Calu3 (cell line): Measurements from ENCODE around the gene TPK1. TPM values are rescaled to one million over a fixed set of nuclear protein-coding genes. Genes with fewer than 3 reads are reported as not detected.

Source experiments
- BruUV-seq: library from RNA; stranded (reverse); fragments of 400-500 nt; replicated peaks from 2 replicates; lab custom pipeline; 2021; lab: Mats Ljungman, UMichigan
- CTCF ChIA-PET: fragments of 300-600 bp; sonication (Branson Sonifier 250); formaldehyde crosslinking; loops from one replicate; lab custom pipeline; 2022; ENCODE audit warnings: antibody characterized with exemption; lab: Charles Lee
- DNase-seq: peaks from one replicate; pipeline ENCODE4 v3.0.0; 2022
- H3K27ac Mint-ChIP-seq: one replicate; pipeline ENCODE4 v1.8.0; 2022; ENCODE audit warnings: mixed read lengths; ENCODE audit not compliant: unreplicated experiment
- H3K27me3 Mint-ChIP-seq: one replicate; pipeline ENCODE4 v1.8.0; 2022; ENCODE audit warnings: mixed read lengths; ENCODE audit not compliant: unreplicated experiment
- H3K36me3 Mint-ChIP-seq: one replicate; pipeline ENCODE4 v1.8.0; 2022; ENCODE audit warnings: mild to moderate bottlenecking, moderate library complexity, mixed read lengths; ENCODE audit not compliant: insufficient read depth, unreplicated experiment
- H3K4me1 Mint-ChIP-seq: one replicate; pipeline ENCODE4 v1.8.0; 2022; ENCODE audit warnings: mild to moderate bottlenecking, low read depth, mixed read lengths; ENCODE audit not compliant: unreplicated experiment
- H3K4me3 Mint-ChIP-seq: one replicate; pipeline ENCODE4 v1.8.0; 2022; ENCODE audit warnings: mild to moderate bottlenecking, low read depth, moderate library complexity, mixed read lengths; ENCODE audit not compliant: unreplicated experiment
- H3K9me3 Mint-ChIP-seq: one replicate; pipeline ENCODE4 v1.8.0; 2022; ENCODE audit warnings: low read depth, mixed read lengths; ENCODE audit not compliant: unreplicated experiment
- CTCF ChIP-seq: fragments of 200-600 bp; IDR thresholded peaks from one replicate; pipeline ENCODE4 v1.8.0; 2022; ENCODE audit warnings: antibody characterized with exemption; ENCODE audit not compliant: unreplicated experiment
- intact Hi-C: fragments of 100-400 bp; cut with micrococcal nuclease; formaldehyde crosslinking; loops from one replicate; pipeline ENCODE4 v1.10.0; 2022; ENCODE audit not compliant: unreplicated experiment
- total RNA-seq: library from RNA; stranded (reverse); gene quantifications from 2 replicates; pipeline ENCODE4 v1.2.3, GENCODE V29; 2022

The TPK1 gene
- total RNA-seq, 1 experiment from 2014 or later = 13.2 TPM

GRCh38 chr7:144768633-144769032, 67.2 kb downstream of the TPK1 start:
- no peaks in the 10 kb centered on the region for H3K36me3 Mint-ChIP-seq
- CTCF ChIA-PET = no interaction called here

DNA sequence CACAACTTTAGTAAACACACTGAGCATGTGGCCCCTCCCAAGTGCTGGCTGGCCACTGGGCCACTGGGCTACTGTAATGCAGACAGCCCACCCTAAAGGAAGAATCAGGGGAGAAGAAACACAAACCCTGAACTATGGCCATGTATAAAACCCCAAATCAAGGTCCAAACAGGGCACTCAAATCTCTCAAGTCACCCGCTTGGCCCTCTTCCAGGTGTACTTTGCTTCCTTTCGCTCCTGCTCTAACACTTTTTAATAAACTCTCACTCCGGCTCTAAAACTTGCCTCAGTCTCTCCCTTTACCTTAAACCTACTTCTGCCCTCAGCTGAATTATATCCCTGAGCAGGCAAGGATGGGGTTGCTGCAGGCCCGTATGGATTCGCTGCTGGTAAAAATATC, 72.6 kb downstream of the TPK1 start:
- no TSS peak for BruUV-seq
- no peaks in the 10 kb centered on the region for H3K9me3 Mint-ChIP-seq
- CTCF ChIA-PET = no interaction called here
- intact Hi-C loops = no loop called here
- no peak for DNase-seq
- H3K36me3 Mint-ChIP-seq = no peaks in the 10 kb centered on the region
- no peak for TF ChIP-seq CTCF
- no peak overlapping the region for H3K27ac Mint-ChIP-seq
- H3K4me1 Mint-ChIP-seq = no peaks in the 10 kb centered on the region
- H3K27me3 Mint-ChIP-seq = no peaks in the 10 kb centered on the region
- H3K4me3 Mint-ChIP-seq = no peak overlapping the region

More at GRCh38 chr7:144768633-144769032, 67.2 kb downstream of the TPK1 start:
- Mint-ChIP-seq H3K27me3 (no peaks in the 10 kb centered on the region), H3K9me3 (no peaks in the 10 kb centered on the region), H3K4me1 (no peaks in the 10 kb centered on the region), H3K4me3 (no peak overlapping the region), H3K27ac (no peak overlapping the region)
- no peak for TF ChIP-seq CTCF
- DNase-seq = no peak
- intact Hi-C loops = no loop called here
- BruUV-seq = no TSS peak

- Mint-ChIP-seq H3K36me3 (no peaks in the 10 kb centered on the region), H3K4me3 (no peak overlapping the region), H3K27me3 (no peaks in the 10 kb centered on the region), H3K4me1 (no peaks in the 10 kb centered on the region), H3K9me3 (no peaks in the 10 kb centered on the region), H3K27ac (no peak overlapping the region)
- no peak for DNase-seq
- no TSS peak for BruUV-seq
- CTCF ChIA-PET = no interaction called here
- intact Hi-C loops = no loop called here
- no peak for TF ChIP-seq CTCF
These were observed 73.0 kb downstream of the TPK1 start for GRCh38 chr7:144762853-144763252.

DNA sequence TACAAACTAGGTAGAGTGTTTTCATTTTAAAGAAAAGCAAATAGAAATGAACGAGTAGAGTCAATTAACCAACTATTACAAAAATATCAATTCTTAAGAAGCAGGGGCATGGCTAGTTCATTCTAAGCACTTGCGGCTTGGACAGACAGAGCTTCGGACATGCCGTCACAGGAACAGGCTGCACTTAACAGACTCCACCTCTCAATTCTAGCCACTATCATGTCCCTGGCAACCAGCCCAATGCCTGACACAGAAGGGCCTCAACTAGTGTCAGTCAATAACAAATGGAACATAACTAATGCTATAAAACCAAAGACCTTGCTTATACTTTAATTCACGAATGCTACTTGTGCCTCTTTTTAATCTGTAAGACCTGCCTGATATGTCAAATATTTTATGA, 74.4 kb downstream of the TPK1 start:
- no peak for TF ChIP-seq CTCF
- Mint-ChIP-seq H3K4me1 (no peaks in the 10 kb centered on the region), H3K4me3 (no peak overlapping the region), H3K9me3 (no peaks in the 10 kb centered on the region), H3K27ac (no peak overlapping the region), H3K36me3 (no peaks in the 10 kb centered on the region), H3K27me3 (no peaks in the 10 kb centered on the region)
- no peak for DNase-seq
- intact Hi-C loops = no loop called here
- no TSS peak for BruUV-seq
- CTCF ChIA-PET = no interaction called here

DNA sequence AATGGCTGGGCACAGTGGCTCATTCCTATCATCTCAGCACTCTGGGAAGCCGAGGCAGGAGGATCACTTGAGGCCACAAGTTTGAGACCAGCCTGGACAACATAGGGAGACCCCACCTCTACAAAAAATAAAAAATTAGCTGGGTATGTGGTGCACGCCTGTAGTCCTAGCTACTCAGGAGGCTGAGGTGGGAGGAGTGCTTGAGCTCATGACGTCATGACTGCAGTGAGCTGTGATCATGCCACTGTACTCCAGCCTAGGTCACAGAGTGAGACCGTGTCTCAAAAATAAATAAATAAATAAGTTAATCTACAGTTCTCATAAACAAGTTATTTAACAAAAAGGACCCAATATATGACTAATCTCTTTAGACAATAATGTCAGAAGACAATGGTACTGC, 76.2 kb downstream of the TPK1 start:
- Mint-ChIP-seq H3K4me1 (no peaks in the 10 kb centered on the region), H3K27ac (no peak overlapping the region), H3K36me3 (no peaks in the 10 kb centered on the region), H3K9me3 (no peaks in the 10 kb centered on the region), H3K4me3 (no peak overlapping the region), H3K27me3 (no peaks in the 10 kb centered on the region)
- BruUV-seq = no TSS peak
- TF ChIP-seq CTCF = no peak
- DNase-seq = no peak
- intact Hi-C loops = no loop called here
- CTCF ChIA-PET = no interaction called here
